Muscle of back (tissue), 11 donors: ENCODE measurements around the gene COL23A1. TPM values are rescaled to one million over a fixed set of nuclear protein-coding genes. Genes with fewer than 3 reads are reported as not detected.

Source experiments
- DNase-seq, 3 donors: peaks; one replicate each; pipeline versions ENCODE4 v3.0.0 to v3.0.0-alpha.2; 2013
- polyA plus RNA-seq, 10 donors: library from polyadenylated mRNA; unstranded; fragments of 120-200 nt; gene quantifications; one replicate each; pipeline ENCODE4 v1.2.1, GENCODE V29; 2013; ENCODE audit not compliant: insufficient read length in 10 of 10

The COL23A1 gene
- polyA plus RNA-seq, 10 donors = 0.67 to 13.2 (median 4.5) TPM

GRCh38 chr5:178214160-178214803 is 375.9 kb downstream of the COL23A1 start:
- no peak for DNase-seq

- DNase-seq = no peak
Measured at GRCh38 chr5:178213748-178214151, 376.4 kb downstream of the COL23A1 start.

GRCh38 chr5:178213003-178213461 is 377.2 kb downstream of the COL23A1 start:
- DNase-seq = no peak

GRCh38 chr5:178212241-178213002 is 377.8 kb downstream of the COL23A1 start:
- DNase-seq = no peak

- DNase-seq = no peak
Measured at GRCh38 chr5:178211095-178212048, 378.8 kb downstream of the COL23A1 start.

GRCh38 chr5:178210686-178211085 is 379.5 kb downstream of the COL23A1 start:
- DNase-seq = no peak

GRCh38 chr5:178210073-178210535 is 380.1 kb downstream of the COL23A1 start:
- no peak for DNase-seq

- DNase-seq = no peak
Measured at GRCh38 chr5:178209334-178210072, 380.7 kb downstream of the COL23A1 start.

GRCh38 chr5:178208540-178209227 is 381.5 kb downstream of the COL23A1 start:
- DNase-seq = no peak

GRCh38 chr5:178207917-178208280 is 382.3 kb downstream of the COL23A1 start:
- no peak for DNase-seq

- no peak for DNase-seq
Measured at GRCh38 chr5:178207183-178207916, 382.8 kb downstream of the COL23A1 start.

- DNase-seq = no peak
Measured at GRCh38 chr5:178206166-178207101, 383.8 kb downstream of the COL23A1 start.

GRCh38 chr5:178205749-178206047 is 384.5 kb downstream of the COL23A1 start:
- no peak for DNase-seq

- DNase-seq = peak; percentile 62 to 85 (median 80)
Measured at GRCh38 chr5:178204935-178205748, 385.1 kb downstream of the COL23A1 start.

- peak; percentile 97 to 98 (median 98) for DNase-seq
Measured at GRCh38 chr5:178204182-178204934, 385.8 kb downstream of the COL23A1 start, which contains the start of gene HNRNPAB. Gene HNRNPAB, plus strand, starts transcription at chr5:178204533. Its CDS starts 305 bp downstream, at chr5:178204838.

GRCh38 chr5:178203670-178204181 is 386.5 kb downstream of the COL23A1 start:
- no peak for DNase-seq

GRCh38 chr5:178202541-178202940 is 387.7 kb downstream of the COL23A1 start:
- DNase-seq = no peak
